Stimulated activated CD4-positive, alpha-beta T cell treated with anti-CD3 and anti-CD28 coated beads, Interleukin-1b, Interleukin-23, amount 100 ng/mL, for 1 hour (primary cell): ENCODE measurements around the gene SLC23A2.
"Not testable (repeated sequence)": the region's sequence is repeated elsewhere in the genome, so short reads cannot be mapped to it uniquely, and the experiment has no call there.

Experiments used
- DNase-seq, 2 donors: peaks; one replicate each; pipeline ENCODE4 v3.0.0-alpha.2; 2020; ENCODE audit warnings: low read depth in 2 of 2

SLC23A2 gene

DNA sequence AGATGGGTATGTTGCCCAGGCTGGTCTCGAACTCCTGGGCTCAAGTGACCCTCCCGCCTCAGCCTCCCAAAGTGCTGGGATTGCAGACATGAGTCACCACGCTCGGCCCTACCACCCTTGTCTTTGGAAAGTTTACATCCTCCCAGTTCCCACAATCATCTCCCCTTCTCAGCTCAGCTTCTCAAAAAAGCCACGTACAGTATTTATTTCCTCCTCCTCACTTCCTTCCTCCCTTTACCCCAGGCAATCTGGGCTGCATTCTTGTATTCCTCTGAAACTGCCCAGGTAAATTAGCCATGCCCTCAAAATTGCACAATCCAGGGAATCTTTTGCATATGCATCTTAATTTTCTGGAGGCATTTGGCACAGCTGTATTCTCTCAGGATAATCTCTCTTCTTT is 7.4 kb upstream of the SLC23A2 start:
- DNase-seq = no peak

DNA sequence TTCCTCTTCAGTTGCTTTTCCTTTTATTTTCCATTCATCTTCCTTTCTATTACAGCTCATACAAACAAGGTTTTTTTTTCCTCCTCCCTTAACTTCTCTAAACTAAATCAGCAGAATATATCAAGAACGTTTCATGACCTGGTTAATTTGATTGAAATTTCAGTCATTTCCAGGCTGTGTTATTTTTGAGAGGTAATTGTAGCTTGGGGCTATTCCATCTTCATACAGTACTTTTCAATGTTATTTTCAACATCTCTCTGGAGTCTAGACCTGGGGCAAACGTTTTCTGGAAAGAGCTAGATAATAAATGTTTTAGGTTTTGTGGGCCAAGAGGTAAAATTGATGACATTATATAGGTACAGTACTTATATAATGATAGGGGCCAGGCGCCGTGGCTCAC is 4.0 kb upstream of the SLC23A2 start:
- no peak for DNase-seq

DNA sequence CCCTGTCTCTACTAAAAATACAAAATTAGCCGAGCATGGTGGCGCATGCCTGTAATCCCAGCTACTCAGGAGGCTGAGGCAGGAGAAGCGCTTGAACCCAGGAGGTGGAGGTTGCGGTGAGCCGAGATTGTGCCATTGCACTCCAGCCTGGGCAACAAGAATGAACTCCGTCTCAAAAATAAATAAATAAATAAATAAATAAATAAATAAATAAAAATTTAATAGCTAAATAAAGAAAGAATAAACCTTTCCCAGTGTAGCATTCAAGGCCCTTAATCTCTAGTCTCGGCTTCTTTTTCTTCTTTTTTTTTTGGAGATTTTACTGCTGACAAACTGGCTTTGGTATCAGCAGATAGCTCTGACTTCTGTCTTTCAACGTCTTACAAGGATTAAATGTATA is 3.5 kb upstream of the SLC23A2 start:
- not testable (repeated sequence) for DNase-seq

DNA sequence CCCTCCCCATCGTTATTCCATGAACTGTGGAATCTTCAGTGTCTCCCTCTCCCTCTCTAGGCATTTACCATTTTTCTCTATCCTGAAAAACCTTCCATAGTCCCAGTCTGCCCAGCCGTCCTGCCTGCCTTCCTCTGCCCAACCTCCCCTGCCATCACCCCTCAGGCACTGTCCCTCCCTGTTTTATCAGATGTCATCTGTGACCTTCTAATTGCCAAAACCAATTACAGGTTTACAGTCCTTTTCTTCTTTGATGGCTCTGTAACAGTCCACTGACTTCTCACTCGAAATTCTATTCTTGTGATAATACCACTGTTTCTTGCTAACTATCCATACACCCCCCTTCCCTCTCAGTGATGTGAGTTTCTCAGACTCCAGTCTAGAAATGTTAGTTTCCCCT is 2.3 kb upstream of the SLC23A2 start:
- no peak for DNase-seq

DNA sequence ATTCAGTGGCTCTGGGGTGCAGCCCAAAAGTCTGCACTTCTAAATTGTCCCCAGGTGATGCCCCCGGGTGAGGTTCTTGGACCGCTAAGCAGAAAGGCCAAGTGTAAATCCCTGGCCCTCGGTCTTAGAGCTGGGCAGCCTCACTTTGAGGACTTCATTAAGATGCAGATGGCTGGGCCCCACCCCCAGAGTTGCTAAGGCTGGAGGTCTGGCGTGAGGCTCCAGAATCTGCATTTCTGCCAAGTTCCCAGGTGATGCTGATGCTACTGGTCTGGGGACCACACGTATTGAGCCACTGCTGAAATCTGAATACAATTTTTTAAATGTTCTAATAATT is 735 bp upstream of the SLC23A2 start:
- no peak for DNase-seq

DNA sequence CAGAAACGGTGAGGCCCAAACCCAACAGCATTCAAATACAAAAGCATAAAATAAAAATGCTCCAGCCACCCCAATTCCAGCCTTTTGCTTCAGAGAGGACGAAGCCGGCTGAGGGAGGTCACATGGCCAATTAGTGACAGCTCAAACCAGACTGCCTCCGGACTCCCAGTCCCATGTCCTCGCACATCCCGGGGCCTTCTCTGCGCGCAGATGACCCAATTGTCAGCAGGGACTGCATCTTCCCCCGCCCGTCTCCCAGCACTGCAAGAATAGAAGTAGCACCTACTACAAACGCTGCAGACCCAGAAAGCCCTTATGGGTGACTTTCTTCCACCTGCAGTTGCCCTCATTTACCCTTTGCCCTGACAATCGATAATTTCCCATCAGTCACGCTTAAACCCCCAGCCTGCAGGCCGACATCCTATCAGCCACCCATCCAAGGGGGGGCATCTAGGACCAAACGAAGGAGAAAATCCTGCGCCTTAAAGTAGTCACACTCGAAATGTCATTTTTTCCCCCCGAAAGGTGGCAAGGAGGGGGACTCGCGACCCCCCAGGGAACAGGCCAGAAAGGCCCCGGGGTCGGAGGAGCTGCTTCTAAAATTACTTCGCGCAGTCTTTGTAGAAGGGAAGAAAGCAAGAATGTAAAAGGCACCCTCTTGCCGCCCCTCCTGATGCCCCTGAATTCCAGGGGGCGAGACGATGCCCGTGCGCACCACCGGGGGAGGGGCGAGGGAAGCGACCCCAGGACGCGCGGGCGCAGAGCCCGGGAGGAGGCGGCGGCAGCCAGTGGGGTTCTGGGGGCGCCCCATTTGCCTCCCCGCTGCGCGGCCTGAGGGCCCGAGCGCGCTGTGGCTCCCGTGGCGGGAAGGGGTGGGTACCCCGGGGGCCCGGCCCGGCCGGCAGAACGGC is 792 bp downstream of the SLC23A2 start:
- DNase-seq = no peak

DNA sequence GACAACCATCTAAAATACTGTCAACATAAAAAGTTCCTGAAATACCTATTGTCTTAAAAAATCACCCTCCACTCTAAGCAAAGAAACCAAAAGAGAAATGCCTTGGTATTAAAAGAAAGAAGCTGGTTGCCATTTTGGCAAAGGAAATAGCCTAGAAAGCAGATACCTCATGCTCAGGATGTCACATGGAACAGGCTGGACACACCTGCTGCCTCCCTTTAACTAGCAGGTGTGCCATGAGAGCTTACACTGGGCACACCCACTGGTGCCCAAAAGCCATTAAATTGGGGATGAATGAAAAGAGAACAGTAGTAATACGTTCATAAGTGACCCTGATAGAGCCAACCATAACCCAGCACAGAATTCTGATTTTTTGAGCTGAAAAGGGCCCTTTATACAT is 1.5 kb downstream of the SLC23A2 start:
- no peak for DNase-seq

DNA sequence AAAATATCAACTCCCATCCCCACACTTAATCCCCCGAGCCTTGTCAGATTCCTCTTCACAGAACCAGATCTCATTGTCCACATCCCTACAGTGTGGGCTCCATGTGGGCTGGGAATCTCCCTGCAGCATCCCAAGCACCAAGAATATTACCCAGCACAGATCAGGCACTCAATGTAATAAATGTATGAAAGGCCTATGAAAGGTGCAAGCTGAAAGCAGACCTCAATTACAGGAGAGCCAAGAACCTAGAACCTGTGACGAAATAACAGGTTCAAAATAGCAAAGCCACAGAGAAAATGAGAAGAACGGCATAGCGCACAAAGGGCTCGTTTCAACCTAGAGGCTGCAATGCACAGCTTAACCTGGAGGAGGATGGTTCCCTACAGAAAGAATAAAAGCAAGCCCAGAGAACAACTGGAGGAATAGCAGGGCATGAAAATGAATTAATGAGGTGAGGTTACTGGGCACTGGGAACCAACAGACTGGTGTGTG is 3.1 kb downstream of the SLC23A2 start:
- no peak for DNase-seq

DNA sequence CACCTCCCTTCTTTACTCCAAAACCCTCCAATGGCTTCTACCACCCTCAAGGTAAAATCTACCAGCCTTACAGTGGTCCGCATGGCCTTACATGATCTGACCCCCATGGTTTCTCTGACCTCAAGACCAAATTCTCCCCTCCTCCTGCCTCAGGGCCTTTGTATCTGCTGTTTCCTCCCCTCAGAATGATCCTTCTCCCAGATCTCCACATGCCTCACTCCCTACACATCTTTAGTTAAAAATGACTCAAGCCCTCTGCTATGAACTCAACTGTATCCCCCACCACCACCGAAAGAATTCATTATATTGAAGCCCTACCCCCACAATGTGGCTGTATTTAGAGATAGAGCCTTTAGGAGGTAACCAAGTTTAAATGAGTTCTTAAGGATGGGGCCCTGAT is 4.1 kb downstream of the SLC23A2 start:
- DNase-seq = no peak

DNA sequence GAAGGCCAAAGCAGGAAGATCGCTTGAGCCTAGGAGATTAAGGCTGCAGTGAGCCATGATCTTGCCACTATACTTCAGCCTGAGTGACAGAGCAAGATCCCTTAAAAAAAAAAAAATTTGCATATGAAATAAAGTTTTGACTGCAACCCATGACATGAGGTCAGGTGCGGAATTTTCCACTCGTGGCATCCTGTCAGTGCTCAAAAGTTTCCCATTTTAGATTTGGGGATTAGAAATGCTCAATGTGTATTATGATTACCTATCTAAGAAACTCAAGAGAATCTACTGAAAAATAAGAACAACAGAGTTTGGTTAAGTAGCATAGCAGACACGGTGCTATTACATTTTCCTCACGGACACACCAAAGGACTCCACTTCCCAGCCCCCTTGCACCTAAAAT is 11.7 kb downstream of the SLC23A2 start:
- no peak for DNase-seq

DNA sequence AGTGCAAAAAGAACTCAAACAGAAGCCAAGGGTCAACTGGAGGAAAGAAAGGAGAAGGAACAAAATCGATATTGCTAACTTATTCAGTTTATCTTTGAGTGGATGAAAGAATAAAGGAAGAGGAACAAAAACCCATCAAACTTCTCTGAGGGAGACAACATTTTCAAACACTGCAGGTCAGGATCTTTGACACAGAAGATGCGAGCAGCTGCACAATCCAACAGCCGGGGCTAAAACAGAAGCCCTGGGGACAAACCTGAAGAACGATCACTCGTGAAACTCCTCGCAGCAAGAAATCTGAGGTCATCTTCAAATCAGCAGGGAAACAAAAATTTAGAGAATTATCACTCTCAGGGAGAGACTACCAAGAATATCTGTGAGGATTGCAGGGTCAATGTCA is 14.2 kb downstream of the SLC23A2 start:
- DNase-seq = no peak

DNA sequence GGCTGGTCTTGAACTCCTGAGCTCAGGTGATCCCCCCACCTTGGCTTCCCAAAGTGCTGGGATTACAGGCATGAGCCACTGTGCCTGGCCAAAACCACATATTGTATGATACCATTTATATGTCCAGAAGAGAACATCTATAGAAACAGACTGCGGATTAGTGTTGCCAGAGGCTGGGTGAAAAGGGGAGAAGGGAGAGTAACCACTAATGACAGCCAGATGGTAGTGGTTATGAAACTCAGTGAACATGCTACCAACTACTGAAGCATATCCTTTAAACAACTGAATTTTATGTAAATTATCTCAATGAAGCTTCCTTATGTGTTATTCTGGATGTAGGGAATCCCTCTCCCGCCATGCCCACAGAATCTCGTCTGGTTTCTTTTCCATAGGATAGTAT is 15.7 kb downstream of the SLC23A2 start:
- DNase-seq = no peak

DNA sequence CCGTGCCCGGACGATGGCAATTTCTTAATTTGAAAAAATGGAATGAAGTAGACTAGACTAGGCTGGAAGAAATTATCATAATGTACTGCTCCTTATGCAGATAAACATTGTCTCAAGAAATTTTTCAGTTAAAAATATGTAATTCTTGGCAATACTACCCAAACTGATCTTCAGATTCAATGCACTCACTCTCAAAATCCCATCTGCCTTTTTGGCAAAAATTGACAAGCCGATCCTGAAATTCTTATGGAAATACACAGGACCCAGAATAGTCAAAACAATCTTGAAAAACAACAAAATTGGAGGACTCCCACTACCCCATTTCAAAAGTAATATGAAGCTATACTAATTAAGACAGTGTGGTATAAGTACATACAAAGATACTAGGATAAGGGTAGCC is 19.0 kb downstream of the SLC23A2 start:
- DNase-seq = no peak

DNA sequence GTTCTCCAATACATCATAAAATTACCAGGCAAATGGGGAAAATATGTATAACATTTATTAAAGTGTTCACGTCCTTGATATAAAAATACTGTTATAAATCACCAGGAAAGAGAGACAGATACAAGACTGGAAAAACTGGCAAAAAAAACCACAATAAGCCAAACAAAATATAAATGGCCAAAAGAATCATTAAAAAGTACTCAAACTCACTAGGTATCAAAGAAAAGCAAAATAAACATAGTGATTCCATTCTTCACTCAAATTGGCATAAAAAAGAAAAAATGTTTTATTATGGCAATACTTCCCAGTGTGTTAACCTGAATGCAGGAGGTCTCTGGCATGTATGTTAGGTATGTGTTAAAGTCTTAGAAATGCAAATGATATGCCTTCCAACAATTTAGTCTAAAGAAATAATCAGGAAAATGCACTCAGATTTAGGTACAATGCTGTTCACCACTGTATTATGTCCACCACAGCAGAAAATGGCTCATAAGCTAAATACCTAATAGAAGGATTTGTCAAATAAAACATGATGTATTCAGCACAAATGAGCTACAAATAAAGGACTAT is 21.4 kb downstream of the SLC23A2 start:
- no peak for DNase-seq

DNA sequence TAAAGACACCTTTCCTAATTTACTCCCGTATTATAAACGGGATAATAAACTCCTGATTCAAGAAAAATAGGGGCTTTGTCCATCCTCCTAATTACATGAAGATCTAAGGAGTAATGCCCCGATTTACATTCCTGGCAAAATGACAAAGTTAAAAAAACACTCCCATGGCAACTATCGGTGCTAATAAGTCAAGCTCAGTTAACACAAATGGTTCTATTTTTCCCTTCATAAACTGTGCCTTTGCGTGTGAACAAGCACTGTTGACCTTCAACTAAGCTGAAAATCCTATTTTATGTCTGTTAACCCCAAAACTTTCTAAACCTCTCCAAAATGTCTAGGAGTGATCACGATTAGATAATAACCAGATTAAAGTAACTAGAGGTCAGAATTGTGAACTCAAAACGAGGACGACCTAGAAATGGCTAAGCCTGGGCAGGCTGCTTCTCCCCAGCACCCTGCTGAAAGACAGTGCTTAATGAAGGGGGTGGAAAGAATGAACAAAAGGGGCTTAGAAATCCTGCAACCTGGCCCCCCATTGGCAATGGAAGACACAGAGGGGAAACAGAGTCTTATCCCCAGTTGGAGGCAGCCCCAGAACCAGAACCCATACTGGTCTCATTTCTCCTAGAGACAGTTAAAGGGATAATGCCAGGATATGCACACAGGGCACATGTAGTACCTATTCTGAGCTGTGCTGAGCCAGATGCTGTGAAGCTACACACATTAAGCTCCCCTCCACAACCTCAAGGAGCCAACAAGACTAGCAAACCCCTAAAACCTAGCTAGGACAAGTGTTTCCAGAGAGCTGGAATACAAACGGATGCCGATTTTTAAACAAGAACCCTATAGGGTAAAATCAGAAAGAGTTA is 23.0 kb downstream of the SLC23A2 start:
- no peak for DNase-seq

DNA sequence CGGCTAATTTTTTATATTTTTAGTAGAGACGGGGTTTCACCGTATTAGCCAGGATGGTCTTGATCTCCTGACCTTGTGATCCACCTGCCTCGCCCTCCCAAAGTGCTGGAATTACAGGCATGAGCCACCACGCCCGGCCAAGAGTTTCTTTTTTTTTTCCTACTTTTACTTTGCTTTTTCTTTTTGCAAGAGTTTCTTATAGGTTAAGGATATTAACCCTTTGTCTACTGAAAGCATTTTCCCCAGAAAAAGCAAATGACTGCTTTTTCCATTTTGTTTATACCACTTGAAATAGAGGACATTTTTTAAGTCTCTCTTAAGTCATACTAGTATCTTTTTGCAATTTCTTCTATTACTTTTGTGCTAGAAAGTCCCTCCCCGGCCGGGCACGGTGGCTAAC is 25.3 kb downstream of the SLC23A2 start:
- DNase-seq = not testable (repeated sequence)

DNA sequence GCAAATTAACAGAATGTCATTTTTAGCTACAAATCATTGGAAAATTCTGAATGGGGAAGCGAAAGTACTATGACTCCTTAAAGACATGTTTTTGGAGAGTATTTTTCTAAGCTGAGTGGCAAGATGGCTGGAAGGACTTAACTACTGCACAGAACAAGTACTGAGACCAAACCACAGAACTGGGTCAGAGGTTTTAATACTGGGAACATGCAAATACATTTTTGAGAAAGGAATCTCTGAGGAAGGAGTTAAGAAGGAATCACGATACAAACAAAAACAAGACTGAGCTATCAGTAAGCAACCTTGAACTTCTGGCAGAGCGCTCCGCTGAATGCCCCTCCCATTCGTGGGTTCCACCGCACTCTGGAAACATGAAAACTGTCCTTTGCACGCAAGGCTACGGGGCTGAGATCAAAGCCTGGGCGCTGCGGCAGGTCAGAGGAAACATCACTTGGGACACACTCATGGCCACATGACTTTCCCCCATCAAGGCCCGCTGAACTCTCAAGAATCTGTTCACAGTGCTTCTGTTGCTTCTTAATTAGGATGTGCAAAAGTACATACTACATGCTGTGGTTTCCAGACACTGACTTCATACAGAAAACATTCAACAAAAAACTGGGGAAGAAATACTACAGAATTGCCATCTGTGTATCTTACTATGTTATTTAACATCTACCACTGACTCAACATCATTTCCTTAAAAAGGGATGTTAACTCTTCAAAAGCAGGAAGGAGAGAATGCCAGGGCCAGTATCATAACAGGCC is 27.8 kb downstream of the SLC23A2 start:
- no peak for DNase-seq

DNA sequence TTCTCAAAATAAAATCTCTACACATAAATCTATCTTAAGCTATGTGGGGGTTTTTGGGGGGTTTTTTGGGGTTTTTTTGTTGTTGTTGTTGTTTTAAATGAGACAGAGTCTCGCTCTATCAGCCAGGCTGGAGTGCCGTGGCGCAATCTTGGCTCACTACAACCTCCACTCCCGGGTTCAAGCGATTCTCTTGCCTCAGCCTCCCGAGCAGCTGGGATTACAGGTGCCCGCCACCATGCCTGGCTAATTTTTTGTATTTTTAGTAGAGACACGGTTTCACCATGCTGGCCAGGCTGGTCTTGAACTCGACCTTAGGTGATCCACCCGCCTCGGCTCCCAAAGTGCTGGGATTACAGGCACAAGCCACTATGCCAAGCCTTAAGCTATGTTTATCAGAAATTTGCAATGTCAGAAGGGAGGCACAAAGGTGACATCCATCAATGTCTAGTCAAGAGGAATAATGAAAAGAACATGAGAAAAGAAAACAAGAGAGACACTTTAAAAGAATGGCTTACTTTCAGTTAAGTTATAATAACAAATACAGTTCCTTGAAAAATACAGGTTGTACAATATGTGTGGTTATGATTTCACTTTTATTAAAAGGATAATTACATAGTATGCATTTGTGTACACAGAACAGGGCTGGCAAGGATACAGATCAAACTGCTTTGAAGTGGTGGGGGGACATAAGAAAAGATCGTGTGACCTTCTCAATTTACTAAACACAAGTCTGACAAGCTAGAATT is 28.6 kb downstream of the SLC23A2 start:
- no peak for DNase-seq

DNA sequence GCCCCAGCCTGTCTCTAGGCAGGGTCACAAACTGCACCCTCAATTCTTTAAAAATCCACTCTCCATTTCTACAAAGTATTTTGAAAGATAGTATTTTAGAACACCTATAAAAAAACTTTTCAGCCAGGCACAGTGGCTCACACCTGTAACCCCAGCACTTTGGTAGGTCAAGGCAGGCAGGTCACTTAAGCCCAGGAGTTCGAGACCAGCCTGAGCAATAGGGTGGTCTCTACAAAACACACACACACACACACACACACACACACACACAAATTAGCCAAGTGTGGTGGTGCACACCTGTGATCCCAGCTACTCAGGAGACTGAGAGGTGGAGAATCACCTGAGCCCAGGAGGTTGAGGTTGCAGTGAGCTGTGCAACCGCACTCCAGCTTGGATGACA is 30.2 kb downstream of the SLC23A2 start:
- DNase-seq = no peak

DNA sequence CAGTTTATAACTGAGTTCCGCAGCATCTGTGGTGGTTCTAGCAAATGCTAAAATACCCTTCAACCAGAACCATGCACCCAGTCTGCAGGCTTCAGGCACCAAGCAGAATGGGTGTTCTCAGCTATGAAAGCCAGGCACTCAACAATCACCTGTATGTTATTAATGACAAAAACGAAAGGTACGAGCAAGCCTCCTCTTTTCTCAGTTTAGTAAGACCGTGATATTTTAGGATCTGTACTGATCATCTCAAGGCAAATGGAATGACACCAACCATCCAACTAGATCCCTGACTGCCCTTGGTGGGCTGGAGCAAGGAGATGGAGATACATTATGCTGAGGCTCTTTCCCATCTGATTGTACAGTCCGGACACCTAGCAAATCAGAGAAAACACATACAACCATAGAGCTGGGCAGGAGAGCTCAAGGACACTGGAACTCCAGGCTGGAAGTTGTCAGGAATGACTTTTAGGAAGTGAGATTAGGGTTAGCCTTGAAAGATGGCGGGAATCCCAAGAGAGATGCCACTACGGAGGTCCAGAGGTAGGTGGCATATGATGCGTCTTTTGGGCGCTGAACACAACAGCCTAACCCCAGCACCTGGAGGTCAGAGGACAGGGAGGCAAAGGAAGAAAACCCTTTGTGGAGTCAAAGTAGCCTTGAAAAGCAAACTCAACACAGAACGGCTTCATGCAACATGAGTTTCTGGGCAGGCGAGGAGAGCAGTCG is 33.4 kb downstream of the SLC23A2 start:
- no peak for DNase-seq
